IMR-90 (cell line): ENCODE data around the gene NME7. TPM values are rescaled to one million over a fixed set of nuclear protein-coding genes. Genes with fewer than 3 reads are reported as not detected.

Experiments
- ATAC-seq: fragments of 200-7000 bp; cut with Tn5 transposase; 2 replicates; pipeline ENCODE4 v1.9.1; 2020; ENCODE audit warnings: low read depth, mild to moderate bottlenecking, moderate library complexity
- BruUV-seq: library from RNA; stranded (reverse); fragments of 400-500 nt; replicated peaks from 2 replicates; lab custom pipeline; 2021; lab: Mats Ljungman, UMichigan
- CTCF ChIA-PET: fragments of 300-600 bp; formaldehyde crosslinking; extraction: SDS; loops from one replicate; lab custom pipeline; 2021; ENCODE audit warnings: antibody characterized with exemption; lab: Yijun Ruan, JAX
- POLR2A ChIA-PET: fragments of 300-600 bp; sonication (Branson Sonifier 250); formaldehyde crosslinking; loops from one replicate; lab custom pipeline; 2022; ENCODE audit warnings: antibody characterized with exemption; ENCODE audit not compliant: unreplicated experiment; lab: Charles Lee
- DNase-seq: peaks from one replicate; pipeline ENCODE4 v3.0.0; 2013
- H2AFZ ChIP-seq: replicated peaks from 2 replicates; pipeline ENCODE3; 2013; ENCODE audit warnings: low read length, mild to moderate bottlenecking; ENCODE audit not compliant: poor library complexity
- H2AK5ac ChIP-seq: 2 replicates; pipeline ENCODE4 v1.6.1; 2013; ENCODE audit warnings: low read depth, low read length, inconsistent platforms
- H2AK9ac ChIP-seq: replicated peaks from 2 replicates; pipeline ENCODE3; 2013; ENCODE audit warnings: mild to moderate bottlenecking, low read depth, low read length, moderate library complexity; ENCODE audit not compliant: poor library complexity
- H2BK120ac ChIP-seq: 2 replicates; pipeline ENCODE4 v1.6.1; 2013; ENCODE audit warnings: low read depth, low read length, inconsistent platforms
- H2BK15ac ChIP-seq: 3 replicates; pipeline ENCODE4 v1.6.1; 2013; ENCODE audit warnings: low read depth, low read length, inconsistent platforms
- H2BK20ac ChIP-seq: 2 replicates; pipeline ENCODE4 v1.6.1; 2013; ENCODE audit warnings: low read depth, mild to moderate bottlenecking, inconsistent platforms, low read length, moderate library complexity
- H2BK5ac ChIP-seq: 2 replicates; pipeline ENCODE4 v1.6.1; 2013; ENCODE audit warnings: mild to moderate bottlenecking, low read depth, low read length, inconsistent platforms; ENCODE audit not compliant: poor library complexity, severe bottlenecking
- H3K14ac ChIP-seq: replicated peaks from 2 replicates; pipeline ENCODE4 v1.6.1; 2013; ENCODE audit warnings: low read depth, low read length, inconsistent platforms
- H3K18ac ChIP-seq: 2 replicates; pipeline ENCODE4 v1.6.1; 2013; ENCODE audit warnings: low read depth, low read length, control low read depth
- H3K23ac ChIP-seq: 2 replicates; pipeline ENCODE4 v1.6.1; 2013; ENCODE audit warnings: low read depth, low read length, inconsistent platforms
- H3K27ac ChIP-seq: 2 replicates; pipeline ENCODE4 v1.5.1; 2013; ENCODE audit warnings: mild to moderate bottlenecking, control low read depth, low read length; ENCODE audit not compliant: insufficient read depth
- H3K27me3 ChIP-seq: 2 replicates; pipeline ENCODE4 v1.6.1; 2013; ENCODE audit warnings: low read length; ENCODE audit not compliant: control insufficient read depth, insufficient read depth
- H3K36me3 ChIP-seq: 2 replicates; pipeline ENCODE4 v1.6.1; 2013; ENCODE audit warnings: low read length, mixed read lengths; ENCODE audit not compliant: control insufficient read depth, insufficient read depth
- H3K4ac ChIP-seq: 2 replicates; pipeline ENCODE4 v1.6.1; 2013; ENCODE audit warnings: low read depth, low read length, inconsistent platforms
- H3K4me1 ChIP-seq: 2 replicates; pipeline ENCODE4 v1.6.1; 2013; ENCODE audit warnings: low read length, mixed read lengths; ENCODE audit not compliant: control insufficient read depth, insufficient read depth
- H3K4me2 ChIP-seq: 2 replicates; pipeline ENCODE4 v1.6.1; 2013; ENCODE audit warnings: low read depth, mild to moderate bottlenecking, control low read depth, low read length, moderate library complexity
- H3K4me3 ChIP-seq: 2 replicates; pipeline ENCODE4 v1.5.1; 2013; ENCODE audit warnings: low read depth, mild to moderate bottlenecking, control low read depth, low read length, moderate library complexity; ENCODE audit not compliant: insufficient read depth
- H3K56ac ChIP-seq: 2 replicates; pipeline ENCODE4 v1.6.1; 2013; ENCODE audit warnings: low read length, inconsistent platforms; ENCODE audit not compliant: insufficient read depth; ENCODE audit errors: extremely low read depth
- H3K79me1 ChIP-seq, 2 experiments: 2 replicates each; pipeline ENCODE4 v1.6.1; 2013; ENCODE audit warnings: low read length in 2 of 2, inconsistent platforms in 1 of 2, low read depth in 1 of 2
- H3K9ac ChIP-seq: 2 replicates; pipeline ENCODE4 v1.6.1; 2013; ENCODE audit warnings: low read depth, low read length, control low read depth
- H3K9me1 ChIP-seq: 2 replicates; pipeline ENCODE4 v1.6.1; 2013; ENCODE audit warnings: low read length, inconsistent platforms; ENCODE audit not compliant: insufficient read depth
- H3K9me3 ChIP-seq: 2 replicates; pipeline ENCODE4 v1.6.1; 2013; ENCODE audit warnings: low read length; ENCODE audit not compliant: control insufficient read depth, insufficient read depth
- H4K20me1 ChIP-seq: 2 replicates; pipeline ENCODE4 v1.6.1; 2013; ENCODE audit warnings: low read length, inconsistent platforms; ENCODE audit not compliant: insufficient read depth
- H4K5ac ChIP-seq: 2 replicates; pipeline ENCODE4 v1.6.1; 2013; ENCODE audit warnings: mild to moderate bottlenecking, low read depth, low read length, control low read depth
- H4K8ac ChIP-seq, 2 experiments: 2 replicates each; pipeline ENCODE4 v1.6.1; 2013; ENCODE audit warnings: low read depth in 2 of 2, low read length in 2 of 2, control low read depth in 1 of 2, inconsistent platforms in 1 of 2
- H4K91ac ChIP-seq: 2 replicates; pipeline ENCODE4 v1.6.1; 2013; ENCODE audit warnings: low read depth, low read length, inconsistent platforms; ENCODE audit not compliant: insufficient read depth
- BHLHE40 ChIP-seq: fragments of 150-350 bp; IDR thresholded peaks from 2 replicates; pipeline ENCODE4 v1.6.1; 2016; ENCODE audit warnings: mild to moderate bottlenecking, low read depth, low read length
- CEBPB ChIP-seq: IDR thresholded peaks from 2 replicates; pipeline ENCODE4 v1.6.1; 2012; ENCODE audit warnings: low read depth, low read length, improper control_type of control experiment
- CHD1 ChIP-seq: IDR thresholded peaks from 2 replicates; pipeline ENCODE4 v1.6.1; 2012; ENCODE audit warnings: low read depth, low read length, improper control_type of control experiment
- FOS ChIP-seq: fragments of 150-350 bp; IDR thresholded peaks from 2 replicates; pipeline ENCODE4 v1.6.1; 2016; ENCODE audit warnings: low read depth, low read length
- MAFK ChIP-seq: IDR thresholded peaks from 2 replicates; pipeline ENCODE4 v1.6.1; 2012; ENCODE audit warnings: low read depth, low read length, improper control_type of control experiment
- MAZ ChIP-seq: IDR thresholded peaks from 2 replicates; pipeline ENCODE4 v1.6.1; 2012; ENCODE audit warnings: low read depth, mild to moderate bottlenecking, low read length, improper control_type of control experiment, moderate library complexity, borderline replicate concordance
- MXI1 ChIP-seq: IDR thresholded peaks from 2 replicates; pipeline ENCODE4 v1.6.1; 2012; ENCODE audit warnings: low read depth, mild to moderate bottlenecking, low read length, moderate library complexity, borderline replicate concordance
- NFE2L2 ChIP-seq: fragments of 150-350 bp; IDR thresholded peaks from 2 replicates; pipeline ENCODE4 v1.6.1; 2016; ENCODE audit warnings: low read depth, mild to moderate bottlenecking, low read length
- POLR2A ChIP-seq: IDR thresholded peaks from 2 replicates; pipeline ENCODE4 v1.6.1; 2012; ENCODE audit warnings: mild to moderate bottlenecking, low read depth, low read length
- RAD21 ChIP-seq: IDR thresholded peaks from 2 replicates; pipeline ENCODE4 v1.6.1; 2012; ENCODE audit warnings: low read length, improper control_type of control experiment
- RCOR1 ChIP-seq: IDR thresholded peaks from 2 replicates; pipeline ENCODE4 v1.6.1; 2012; ENCODE audit warnings: mild to moderate bottlenecking, low read length, improper control_type of control experiment; ENCODE audit not compliant: insufficient replicate concordance
- RFX5 ChIP-seq: IDR thresholded peaks from 2 replicates; pipeline ENCODE4 v1.8.0; 2012; ENCODE audit warnings: low read depth, mild to moderate bottlenecking, low read length, moderate library complexity
- SMC3 ChIP-seq: fragments of 150-350 bp; IDR thresholded peaks from 2 replicates; pipeline ENCODE4 v1.6.1; 2016; ENCODE audit warnings: low read depth, mild to moderate bottlenecking, antibody characterized with exemption, low read length, moderate library complexity
- WGBS, 2 experiments: methylation state at CpG; one replicate each; pipeline versions ENCODE4 v1.1.5 to v1.1.7; 2013; ENCODE audit warnings: missing lambda C conversion rate in 2 of 2; ENCODE audit not compliant: insufficient read length in 1 of 2; ENCODE audit errors: extremely low coverage in 2 of 2; 5-methylcytosine and 5-hydroxymethylcytosine counted together
- dilution Hi-C: fragments of 300-500 bp; cut with HindIII; formaldehyde crosslinking; loops from one replicate; pipeline ENCODE4 v1.14.3; 2018; ENCODE audit warnings: low sequenced_read_pairs; ENCODE audit not compliant: unreplicated experiment
- in situ Hi-C: fragments of 300-500 bp; cut with MboI; formaldehyde crosslinking; loops from 3 replicates; pipeline ENCODE4 v1.14.3; 2019; ENCODE audit warnings: low sequenced_read_pairs, inconsistent platforms, mixed read lengths
- intact Hi-C: fragments of 100-400 bp; cut with micrococcal nuclease; formaldehyde crosslinking; loops from 2 replicates; pipeline ENCODE4 v1.10.0; 2022
- polyA plus RNA-seq, 3 experiments: library from polyadenylated mRNA; depleted of rRNA; stranded (reverse); fragments of >200 nt; gene quantifications; 2 replicates each; pipeline ENCODE4 v1.2.3, GENCODE V29; 2012; ENCODE audit warnings: low replicate concordance in 1 of 3
- total RNA-seq: library from RNA; depleted of rRNA; stranded (reverse); fragments of >200 nt; gene quantifications from 2 replicates; pipeline ENCODE4 v1.2.3, GENCODE V29; 2012
- TF ChIP-seq, protein P1 (sequence below): conservative IDR thresholded peaks from 2 replicates; pipeline ENCODE4 v1.5.1; 2012; ENCODE audit warnings: mild to moderate bottlenecking, low read depth, low read length, improper control_type of control experiment
- TF ChIP-seq, protein P2 (sequence below): fragments of 150-350 bp; IDR thresholded peaks from 2 replicates; pipeline ENCODE4 v1.6.1; 2016; ENCODE audit warnings: low read depth, mild to moderate bottlenecking, low read length, moderate library complexity, borderline replicate concordance
- TF ChIP-seq, protein P3 (sequence below): fragments of 150-350 bp; IDR thresholded peaks from 2 replicates; pipeline ENCODE4 v1.6.1; 2017; ENCODE audit warnings: mild to moderate bottlenecking, antibody characterized with exemption, low read length, low read depth

Gene NME7
- total and polyA plus RNA-seq, 2 of the 4 experiments (the other 2 are of a cell fraction), result 18.3 to 22.4 TPM

DNA sequence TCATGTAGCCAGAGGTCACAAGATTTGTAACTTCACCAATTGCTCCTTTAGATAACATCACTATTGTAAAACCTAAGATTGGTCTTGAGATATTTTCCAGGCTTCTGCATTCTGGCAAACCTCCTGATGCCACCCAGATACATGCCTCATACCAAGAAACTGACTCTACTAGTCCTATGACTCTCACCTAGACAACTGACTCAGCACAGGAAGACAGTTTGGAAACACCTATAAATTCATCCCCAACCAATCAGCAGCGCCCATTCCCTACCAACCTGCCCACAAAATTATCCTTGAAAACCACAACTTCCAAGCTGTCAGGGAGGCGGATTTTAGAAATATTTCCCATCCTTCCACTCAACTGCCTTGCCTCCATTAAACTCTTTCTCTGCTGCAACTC, 2.6 kb downstream of the NME7 start:
- Histone ChIP-seq H3K9me1 (peaks cover 5% of the 10 kb centered on the region; the same call in 1 of the 2 replicates), H3K4ac (no peak overlapping the region), H2BK5ac (no peak overlapping the region), H3K23ac (no peak overlapping the region), H4K91ac (no peak overlapping the region), H2AFZ (no peak overlapping the region), H2BK15ac (no peak overlapping the region), H3K56ac (no peak overlapping the region), H4K5ac (no peak overlapping the region), H3K36me3 (peaks cover 2% of the 10 kb centered on the region), H3K9ac (no peak overlapping the region), H4K20me1 (no peaks in the 10 kb centered on the region), H3K14ac (no peak overlapping the region), H3K4me3 (no peak overlapping the region), H3K27ac (no peak overlapping the region), H2BK20ac (no peak overlapping the region), H2BK120ac (no peak overlapping the region), H3K27me3 (no peaks in the 10 kb centered on the region), H3K4me1 (peaks cover 8% of the 10 kb centered on the region), H3K4me2 (no peak overlapping the region), H2AK5ac (no peak overlapping the region), H2AK9ac (no peak overlapping the region), H4K8ac (no peak overlapping the region), H3K18ac (no peak overlapping the region), H3K79me1 (peaks cover 26 to 35% of the 10 kb centered on the region in 2 experiments), H3K9me3 (no peaks in the 10 kb centered on the region)
- in situ Hi-C loops, result loop anchor here (5.0 to 25.0 kb wide), 2 partner anchors 248 to 1028 kb away; no protein-coding TSS in a partner anchor
- no peak for ATAC-seq
- ChIA-PET CTCF (interaction anchor here (0.6 to 1.3 kb wide), 2 partner anchors 16 to 36 kb away, joined by 3 read pairs; no protein-coding TSS in a partner anchor), POLR2A (no interaction called here)
- dilution Hi-C loops, result no loop called here
- WGBS, 2 experiments, result no CpG with 5 or more reads among the region's 2 CpGs
- DNase-seq, result no peak
- TF ChIP-seq POLR2A, result no peak
- TF ChIP-seq, protein P1, sequence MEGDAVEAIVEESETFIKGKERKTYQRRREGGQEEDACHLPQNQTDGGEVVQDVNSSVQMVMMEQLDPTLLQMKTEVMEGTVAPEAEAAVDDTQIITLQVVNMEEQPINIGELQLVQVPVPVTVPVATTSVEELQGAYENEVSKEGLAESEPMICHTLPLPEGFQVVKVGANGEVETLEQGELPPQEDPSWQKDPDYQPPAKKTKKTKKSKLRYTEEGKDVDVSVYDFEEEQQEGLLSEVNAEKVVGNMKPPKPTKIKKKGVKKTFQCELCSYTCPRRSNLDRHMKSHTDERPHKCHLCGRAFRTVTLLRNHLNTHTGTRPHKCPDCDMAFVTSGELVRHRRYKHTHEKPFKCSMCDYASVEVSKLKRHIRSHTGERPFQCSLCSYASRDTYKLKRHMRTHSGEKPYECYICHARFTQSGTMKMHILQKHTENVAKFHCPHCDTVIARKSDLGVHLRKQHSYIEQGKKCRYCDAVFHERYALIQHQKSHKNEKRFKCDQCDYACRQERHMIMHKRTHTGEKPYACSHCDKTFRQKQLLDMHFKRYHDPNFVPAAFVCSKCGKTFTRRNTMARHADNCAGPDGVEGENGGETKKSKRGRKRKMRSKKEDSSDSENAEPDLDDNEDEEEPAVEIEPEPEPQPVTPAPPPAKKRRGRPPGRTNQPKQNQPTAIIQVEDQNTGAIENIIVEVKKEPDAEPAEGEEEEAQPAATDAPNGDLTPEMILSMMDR, result no peak
- TF ChIP-seq FOS, result no peak
- TF ChIP-seq NFE2L2, result no peak
- TF ChIP-seq, protein P2, sequence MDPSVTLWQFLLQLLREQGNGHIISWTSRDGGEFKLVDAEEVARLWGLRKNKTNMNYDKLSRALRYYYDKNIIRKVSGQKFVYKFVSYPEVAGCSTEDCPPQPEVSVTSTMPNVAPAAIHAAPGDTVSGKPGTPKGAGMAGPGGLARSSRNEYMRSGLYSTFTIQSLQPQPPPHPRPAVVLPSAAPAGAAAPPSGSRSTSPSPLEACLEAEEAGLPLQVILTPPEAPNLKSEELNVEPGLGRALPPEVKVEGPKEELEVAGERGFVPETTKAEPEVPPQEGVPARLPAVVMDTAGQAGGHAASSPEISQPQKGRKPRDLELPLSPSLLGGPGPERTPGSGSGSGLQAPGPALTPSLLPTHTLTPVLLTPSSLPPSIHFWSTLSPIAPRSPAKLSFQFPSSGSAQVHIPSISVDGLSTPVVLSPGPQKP, result no peak
- TF ChIP-seq, protein P3, sequence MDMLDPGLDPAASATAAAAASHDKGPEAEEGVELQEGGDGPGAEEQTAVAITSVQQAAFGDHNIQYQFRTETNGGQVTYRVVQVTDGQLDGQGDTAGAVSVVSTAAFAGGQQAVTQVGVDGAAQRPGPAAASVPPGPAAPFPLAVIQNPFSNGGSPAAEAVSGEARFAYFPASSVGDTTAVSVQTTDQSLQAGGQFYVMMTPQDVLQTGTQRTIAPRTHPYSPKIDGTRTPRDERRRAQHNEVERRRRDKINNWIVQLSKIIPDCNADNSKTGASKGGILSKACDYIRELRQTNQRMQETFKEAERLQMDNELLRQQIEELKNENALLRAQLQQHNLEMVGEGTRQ, result no peak
- no peak for TF ChIP-seq MXI1
- TF ChIP-seq BHLHE40, result no peak
- TF ChIP-seq MAFK, result no peak
- TF ChIP-seq RAD21, result no peak
- TF ChIP-seq MAZ, result no peak
- TF ChIP-seq CHD1, result no peak
- no peak for TF ChIP-seq RFX5
- no peak for TF ChIP-seq CEBPB
- no peak for TF ChIP-seq SMC3
- TF ChIP-seq RCOR1, result no peak
- intact Hi-C loops, result loop anchor here (5.0 kb wide), 2 partner anchors 182 to 258 kb away; partner anchors contain the start of gene ATP1B1
- BruUV-seq, result no TSS peak
